H1 (cell line): Measurements from ENCODE around the gene TEN1. TPM values are rescaled to one million over a fixed set of nuclear protein-coding genes. Genes with fewer than 3 reads are reported as not detected.

Experiments
- FOSL1 ChIP-seq: IDR thresholded peaks from 2 replicates; pipeline ENCODE4 v1.6.1; 2011; ENCODE audit warnings: mild to moderate bottlenecking, low read depth, low read length, moderate library complexity; ENCODE audit not compliant: insufficient read depth
- polyA plus RNA-seq, 7 experiments: library from polyadenylated mRNA; depleted of rRNA in 3 of 7; stranded (reverse) in 5 of 7; unstranded in 2 of 7; fragments of >200 nt in 5 of 7; fragments of 200-250 nt in 2 of 7; gene quantifications; 1 replicate in 5 of 7; 2 replicates in 1 of 7; 4 replicates in 1 of 7; pipeline versions ENCODE4 v1.2.1 to v1.2.3, GENCODE V29; 2011 to 2013; ENCODE audit warnings: missing spikeins in 2 of 7, mixed read lengths in 2 of 7
- total RNA-seq: library from RNA; stranded (reverse); fragmentation: NEBNext Ultra II Directional; extraction: Animal tissue kit (Norgen Biotek cat#: 25700); gene quantifications from 2 replicates; pipeline ENCODE4 v1.2.1, GENCODE V29; 2021
- TF ChIP-seq, protein P1 (sequence below), 3 experiments: IDR thresholded peaks; 1 replicate in 2 of 3; 2 replicates in 1 of 3; pipeline versions ENCODE4 v1.5.1 to v1.6.1; 2011; ENCODE audit warnings: low read length in 3 of 3, mild to moderate bottlenecking in 3 of 3, inconsistent platforms in 2 of 3, low read depth in 1 of 3, moderate library complexity in 1 of 3; ENCODE audit not compliant: insufficient read depth in 1 of 3; ENCODE audit errors: control extremely low read depth in 1 of 3
- TF ChIP-seq, protein P2 (sequence below): fragments of 300-600 bp; sonication (generic); IDR thresholded peaks from 2 replicates; pipeline ENCODE4 v1.7.1; 2012; ENCODE audit warnings: low read length, moderate library complexity, mild to moderate bottlenecking, inconsistent platforms; ENCODE audit not compliant: insufficient replicate concordance

TEN1 gene
- total and polyA plus RNA-seq, 2 of the 8 experiments (the other 6 are each of a cell fraction or from before 2014, with no cell fraction given), result 15.9 to 18.7 TPM

- TF ChIP-seq, protein P1, sequence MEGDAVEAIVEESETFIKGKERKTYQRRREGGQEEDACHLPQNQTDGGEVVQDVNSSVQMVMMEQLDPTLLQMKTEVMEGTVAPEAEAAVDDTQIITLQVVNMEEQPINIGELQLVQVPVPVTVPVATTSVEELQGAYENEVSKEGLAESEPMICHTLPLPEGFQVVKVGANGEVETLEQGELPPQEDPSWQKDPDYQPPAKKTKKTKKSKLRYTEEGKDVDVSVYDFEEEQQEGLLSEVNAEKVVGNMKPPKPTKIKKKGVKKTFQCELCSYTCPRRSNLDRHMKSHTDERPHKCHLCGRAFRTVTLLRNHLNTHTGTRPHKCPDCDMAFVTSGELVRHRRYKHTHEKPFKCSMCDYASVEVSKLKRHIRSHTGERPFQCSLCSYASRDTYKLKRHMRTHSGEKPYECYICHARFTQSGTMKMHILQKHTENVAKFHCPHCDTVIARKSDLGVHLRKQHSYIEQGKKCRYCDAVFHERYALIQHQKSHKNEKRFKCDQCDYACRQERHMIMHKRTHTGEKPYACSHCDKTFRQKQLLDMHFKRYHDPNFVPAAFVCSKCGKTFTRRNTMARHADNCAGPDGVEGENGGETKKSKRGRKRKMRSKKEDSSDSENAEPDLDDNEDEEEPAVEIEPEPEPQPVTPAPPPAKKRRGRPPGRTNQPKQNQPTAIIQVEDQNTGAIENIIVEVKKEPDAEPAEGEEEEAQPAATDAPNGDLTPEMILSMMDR (IDR thresholded peaks at IDR 0.05; ENCODE audit: control extremely low read depth in 1 of 3, insufficient read depth in 1 of 3, low read depth in 1 of 3, low read length in 3 of 3), result no peak
- TF ChIP-seq FOSL1, result no peak
- TF ChIP-seq, protein P2, sequence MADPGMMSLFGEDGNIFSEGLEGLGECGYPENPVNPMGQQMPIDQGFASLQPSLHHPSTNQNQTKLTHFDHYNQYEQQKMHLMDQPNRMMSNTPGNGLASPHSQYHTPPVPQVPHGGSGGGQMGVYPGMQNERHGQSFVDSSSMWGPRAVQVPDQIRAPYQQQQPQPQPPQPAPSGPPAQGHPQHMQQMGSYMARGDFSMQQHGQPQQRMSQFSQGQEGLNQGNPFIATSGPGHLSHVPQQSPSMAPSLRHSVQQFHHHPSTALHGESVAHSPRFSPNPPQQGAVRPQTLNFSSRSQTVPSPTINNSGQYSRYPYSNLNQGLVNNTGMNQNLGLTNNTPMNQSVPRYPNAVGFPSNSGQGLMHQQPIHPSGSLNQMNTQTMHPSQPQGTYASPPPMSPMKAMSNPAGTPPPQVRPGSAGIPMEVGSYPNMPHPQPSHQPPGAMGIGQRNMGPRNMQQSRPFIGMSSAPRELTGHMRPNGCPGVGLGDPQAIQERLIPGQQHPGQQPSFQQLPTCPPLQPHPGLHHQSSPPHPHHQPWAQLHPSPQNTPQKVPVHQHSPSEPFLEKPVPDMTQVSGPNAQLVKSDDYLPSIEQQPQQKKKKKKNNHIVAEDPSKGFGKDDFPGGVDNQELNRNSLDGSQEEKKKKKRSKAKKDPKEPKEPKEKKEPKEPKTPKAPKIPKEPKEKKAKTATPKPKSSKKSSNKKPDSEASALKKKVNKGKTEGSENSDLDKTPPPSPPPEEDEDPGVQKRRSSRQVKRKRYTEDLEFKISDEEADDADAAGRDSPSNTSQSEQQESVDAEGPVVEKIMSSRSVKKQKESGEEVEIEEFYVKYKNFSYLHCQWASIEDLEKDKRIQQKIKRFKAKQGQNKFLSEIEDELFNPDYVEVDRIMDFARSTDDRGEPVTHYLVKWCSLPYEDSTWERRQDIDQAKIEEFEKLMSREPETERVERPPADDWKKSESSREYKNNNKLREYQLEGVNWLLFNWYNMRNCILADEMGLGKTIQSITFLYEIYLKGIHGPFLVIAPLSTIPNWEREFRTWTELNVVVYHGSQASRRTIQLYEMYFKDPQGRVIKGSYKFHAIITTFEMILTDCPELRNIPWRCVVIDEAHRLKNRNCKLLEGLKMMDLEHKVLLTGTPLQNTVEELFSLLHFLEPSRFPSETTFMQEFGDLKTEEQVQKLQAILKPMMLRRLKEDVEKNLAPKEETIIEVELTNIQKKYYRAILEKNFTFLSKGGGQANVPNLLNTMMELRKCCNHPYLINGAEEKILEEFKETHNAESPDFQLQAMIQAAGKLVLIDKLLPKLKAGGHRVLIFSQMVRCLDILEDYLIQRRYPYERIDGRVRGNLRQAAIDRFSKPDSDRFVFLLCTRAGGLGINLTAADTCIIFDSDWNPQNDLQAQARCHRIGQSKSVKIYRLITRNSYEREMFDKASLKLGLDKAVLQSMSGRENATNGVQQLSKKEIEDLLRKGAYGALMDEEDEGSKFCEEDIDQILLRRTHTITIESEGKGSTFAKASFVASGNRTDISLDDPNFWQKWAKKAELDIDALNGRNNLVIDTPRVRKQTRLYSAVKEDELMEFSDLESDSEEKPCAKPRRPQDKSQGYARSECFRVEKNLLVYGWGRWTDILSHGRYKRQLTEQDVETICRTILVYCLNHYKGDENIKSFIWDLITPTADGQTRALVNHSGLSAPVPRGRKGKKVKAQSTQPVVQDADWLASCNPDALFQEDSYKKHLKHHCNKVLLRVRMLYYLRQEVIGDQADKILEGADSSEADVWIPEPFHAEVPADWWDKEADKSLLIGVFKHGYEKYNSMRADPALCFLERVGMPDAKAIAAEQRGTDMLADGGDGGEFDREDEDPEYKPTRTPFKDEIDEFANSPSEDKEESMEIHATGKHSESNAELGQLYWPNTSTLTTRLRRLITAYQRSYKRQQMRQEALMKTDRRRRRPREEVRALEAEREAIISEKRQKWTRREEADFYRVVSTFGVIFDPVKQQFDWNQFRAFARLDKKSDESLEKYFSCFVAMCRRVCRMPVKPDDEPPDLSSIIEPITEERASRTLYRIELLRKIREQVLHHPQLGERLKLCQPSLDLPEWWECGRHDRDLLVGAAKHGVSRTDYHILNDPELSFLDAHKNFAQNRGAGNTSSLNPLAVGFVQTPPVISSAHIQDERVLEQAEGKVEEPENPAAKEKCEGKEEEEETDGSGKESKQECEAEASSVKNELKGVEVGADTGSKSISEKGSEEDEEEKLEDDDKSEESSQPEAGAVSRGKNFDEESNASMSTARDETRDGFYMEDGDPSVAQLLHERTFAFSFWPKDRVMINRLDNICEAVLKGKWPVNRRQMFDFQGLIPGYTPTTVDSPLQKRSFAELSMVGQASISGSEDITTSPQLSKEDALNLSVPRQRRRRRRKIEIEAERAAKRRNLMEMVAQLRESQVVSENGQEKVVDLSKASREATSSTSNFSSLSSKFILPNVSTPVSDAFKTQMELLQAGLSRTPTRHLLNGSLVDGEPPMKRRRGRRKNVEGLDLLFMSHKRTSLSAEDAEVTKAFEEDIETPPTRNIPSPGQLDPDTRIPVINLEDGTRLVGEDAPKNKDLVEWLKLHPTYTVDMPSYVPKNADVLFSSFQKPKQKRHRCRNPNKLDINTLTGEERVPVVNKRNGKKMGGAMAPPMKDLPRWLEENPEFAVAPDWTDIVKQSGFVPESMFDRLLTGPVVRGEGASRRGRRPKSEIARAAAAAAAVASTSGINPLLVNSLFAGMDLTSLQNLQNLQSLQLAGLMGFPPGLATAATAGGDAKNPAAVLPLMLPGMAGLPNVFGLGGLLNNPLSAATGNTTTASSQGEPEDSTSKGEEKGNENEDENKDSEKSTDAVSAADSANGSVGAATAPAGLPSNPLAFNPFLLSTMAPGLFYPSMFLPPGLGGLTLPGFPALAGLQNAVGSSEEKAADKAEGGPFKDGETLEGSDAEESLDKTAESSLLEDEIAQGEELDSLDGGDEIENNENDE, result no peak
These were observed 48.0 kb upstream of the TEN1 start (continued) for GRCh38 chr17:75931062-75931461.
